ENCODE results near the gene CPNE4. TPM values are rescaled to one million over a fixed set of nuclear protein-coding genes. Genes with fewer than 3 reads are reported as not detected.
"Not testable (repeated sequence)": the region's sequence is repeated elsewhere in the genome, so short reads cannot be mapped to it uniquely, and the experiment has no call there.

CPNE4 gene
- 1 to 10 TPM; 1.2 to 7.6 TPM for total RNA-seq
- long read RNA-seq, partial matches to known transcripts, result 2 of 17 reads
- long read RNA-seq, other reads (novel, unspliced or antisense), result 13 of 17 reads

GRCh38 chr3:132034486-132035464, at the start of gene CPNE4:
CPNE4 (minus strand) TSS chr3:132035014.
- ATAC-seq (peak; percentile 95), DNase-seq (peak; percentile 80)
- intact Hi-C loops (cut with DNase I), result loop anchor here (5.0 to 10.0 kb wide), 2 partner anchors 148 to 1000 kb away; no protein-coding TSS in a partner anchor

- ATAC-seq, result no peak
- DNase-seq, result no peak
- intact Hi-C loops (cut with DNase I), result no loop called here
Observed at GRCh38 chr3:132083583-132084279, 48.9 kb upstream of the CPNE4 start.

GRCh38 chr3:132083159-132083558, 48.3 kb upstream of the CPNE4 start:
- no peak for ATAC-seq
- DNase-seq, result no peak
- intact Hi-C loops (cut with DNase I), result no loop called here

GRCh38 chr3:132079147-132079546, 44.3 kb upstream of the CPNE4 start:
- DNase-seq (no peak), ATAC-seq (peak; percentile 74 to 96)
- intact Hi-C loops (cut with DNase I), result no loop called here

GRCh38 chr3:132073771-132074170, 39.0 kb upstream of the CPNE4 start:
- DNase-seq, result no peak
- intact Hi-C loops (cut with DNase I), result no loop called here
- no peak for ATAC-seq

- DNase-seq, result peak; percentile 18
- no peak for ATAC-seq
- intact Hi-C loops (cut with DNase I), result no loop called here
Observed at GRCh38 chr3:132071043-132071442, 36.2 kb upstream of the CPNE4 start.

GRCh38 chr3:132064114-132064513, 29.3 kb upstream of the CPNE4 start:
- ATAC-seq (no peak), DNase-seq (no peak)
- intact Hi-C loops (cut with DNase I), result no loop called here

GRCh38 chr3:132062535-132062934, 27.7 kb upstream of the CPNE4 start:
- ATAC-seq, result no peak
- intact Hi-C loops (cut with DNase I), result no loop called here
- DNase-seq, result no peak

GRCh38 chr3:132055872-132056271, 21.1 kb upstream of the CPNE4 start:
- intact Hi-C loops (cut with DNase I), result no loop called here
- no peak for DNase-seq
- no peak for ATAC-seq

GRCh38 chr3:132047209-132047608, 12.4 kb upstream of the CPNE4 start:
- intact Hi-C loops (cut with DNase I), result no loop called here
- DNase-seq (no peak), ATAC-seq (no peak)

- ATAC-seq; intact Hi-C loops (cut with DNase I); DNase-seq: not testable (repeated sequence)
Observed at GRCh38 chr3:132044874-132045273, 10.1 kb upstream of the CPNE4 start.

GRCh38 chr3:132042681-132043080, 7.9 kb upstream of the CPNE4 start:
- intact Hi-C loops (cut with DNase I), result no loop called here
- ATAC-seq (no peak), DNase-seq (no peak)

- intact Hi-C loops (cut with DNase I), result loop anchor here (5.0 to 10.0 kb wide), 2 partner anchors 144 to 1004 kb away; no protein-coding TSS in a partner anchor
- DNase-seq, result no peak
- ATAC-seq, result no peak
Observed at GRCh38 chr3:132038198-132038825, 3.5 kb upstream of the CPNE4 start.

GRCh38 chr3:132037581-132037980, 2.8 kb upstream of the CPNE4 start:
- intact Hi-C loops (cut with DNase I), result loop anchor here (5.0 to 10.0 kb wide), 2 partner anchors 145 to 1003 kb away; no protein-coding TSS in a partner anchor
- ATAC-seq (no peak), DNase-seq (no peak)

GRCh38 chr3:132037056-132037455, 2.2 kb upstream of the CPNE4 start:
- intact Hi-C loops (cut with DNase I), result loop anchor here (5.0 to 10.0 kb wide), 2 partner anchors 145 to 1002 kb away; no protein-coding TSS in a partner anchor
- ATAC-seq, result no peak
- DNase-seq, result no peak

GRCh38 chr3:132034097-132034485, 723 bp downstream of the CPNE4 start:
- DNase-seq, result no peak
- intact Hi-C loops (cut with DNase I), result loop anchor here in 1 of 2 donors (10.0 kb wide), 1 partner anchor 999 kb away; no protein-coding TSS in a partner anchor

GRCh38 chr3:132033471-132033870, 1.3 kb downstream of the CPNE4 start:
- ATAC-seq, result no peak
- intact Hi-C loops (cut with DNase I), result loop anchor here in 1 of 2 donors (10.0 kb wide), 1 partner anchor 999 kb away; no protein-coding TSS in a partner anchor
- DNase-seq, result no peak

More at GRCh38 chr3:132034097-132034485, 723 bp downstream of the CPNE4 start:
- ATAC-seq, result no peak

GRCh38 chr3:132032959-132033358, 1.9 kb downstream of the CPNE4 start:
- DNase-seq (no peak), ATAC-seq (no peak)
- intact Hi-C loops (cut with DNase I), result loop anchor here in 1 of 2 donors (10.0 kb wide), 1 partner anchor 998 kb away; no protein-coding TSS in a partner anchor
